Smooth muscle cell (in vitro differentiated cells): ENCODE results near the gene NFASC. TPM values are rescaled to one million over a fixed set of nuclear protein-coding genes. Genes with fewer than 3 reads are reported as not detected.

Experiments used
- DNase-seq: peaks from one replicate; lab custom pipeline; 2025; ENCODE audit not compliant: unreplicated experiment; lab: John Stamatoyannopoulos, UW
- H2AFZ ChIP-seq: fragments of 200-600 bp; sonication (generic); 2 replicates; pipeline ENCODE4 v1.6.0; 2016; ENCODE audit warnings: antibody characterized with exemption, low read depth, mild to moderate bottlenecking
- H3F3A ChIP-seq: fragments of 200-600 bp; sonication (generic); 2 replicates; pipeline ENCODE4 v1.6.0; 2017; ENCODE audit warnings: antibody characterized with exemption, low read depth
- H3K27ac ChIP-seq: fragments of 200-600 bp; sonication (generic); 2 replicates; pipeline ENCODE4 v1.5.1; 2016; ENCODE audit warnings: low read depth, mild to moderate bottlenecking
- H3K27me3 ChIP-seq: fragments of 200-600 bp; sonication (generic); 2 replicates; pipeline ENCODE4 v1.6.1; 2016; ENCODE audit warnings: low read depth, mild to moderate bottlenecking
- H3K36me3 ChIP-seq: fragments of 200-600 bp; sonication (generic); 2 replicates; pipeline ENCODE4 v1.5.1; 2016; ENCODE audit warnings: low read depth
- H3K4me1 ChIP-seq: fragments of 200-600 bp; sonication (generic); 2 replicates; pipeline ENCODE4 v1.5.1; 2016; ENCODE audit warnings: low read depth
- H3K4me2 ChIP-seq: fragments of 200-600 bp; sonication (generic); 2 replicates; pipeline ENCODE4 v1.6.0; 2016; ENCODE audit warnings: mild to moderate bottlenecking
- H3K4me3 ChIP-seq: fragments of 200-600 bp; sonication (generic); 2 replicates; pipeline ENCODE4 v1.5.1; 2016; ENCODE audit warnings: mild to moderate bottlenecking
- H3K79me2 ChIP-seq: fragments of 200-600 bp; sonication (generic); 2 replicates; pipeline ENCODE4 v1.6.0; 2016; ENCODE audit warnings: low read depth, mild to moderate bottlenecking
- H3K9ac ChIP-seq: fragments of 200-600 bp; sonication (generic); 2 replicates; pipeline ENCODE4 v1.6.0; 2016; ENCODE audit warnings: low read depth
- H3K9me3 ChIP-seq: fragments of 200-600 bp; sonication (generic); replicated peaks from 2 replicates; pipeline ENCODE4 v1.5.1; 2016; ENCODE audit warnings: low read depth
- H4K20me1 ChIP-seq: fragments of 200-600 bp; sonication (generic); 2 replicates; pipeline ENCODE4 v1.6.0; 2016; ENCODE audit warnings: low read depth
- WGBS: methylation state at CpG from one replicate; pipeline ENCODE4 v1.1.7; 2016; ENCODE audit warnings: low lambda C conversion rate; 5-methylcytosine and 5-hydroxymethylcytosine counted together
- polyA plus RNA-seq: library from polyadenylated mRNA; unstranded; fragments of >200 nt; fragmentation: Nextera tagmentation; extraction: Ambion mirVana; gene quantifications from 2 replicates; pipeline ENCODE4 v1.2.1, GENCODE V29; 2016
- total RNA-seq: library from RNA; depleted of rRNA; stranded (reverse); fragments of >200 nt; gene quantifications from 2 replicates; pipeline ENCODE4 v1.2.3, GENCODE V29; 2014
- TF ChIP-seq, protein P1 (sequence below): fragments of 200-600 bp; sonication (generic); IDR thresholded peaks from 2 replicates; pipeline ENCODE4 v1.5.1; 2017; ENCODE audit warnings: borderline replicate concordance, mild to moderate bottlenecking, antibody characterized with exemption; ENCODE audit not compliant: insufficient read depth, poor library complexity, severe bottlenecking

The NFASC gene
- total and polyA plus RNA-seq, 2 experiments from 2014 or later: 0.09 to 0.63 TPM

DNA sequence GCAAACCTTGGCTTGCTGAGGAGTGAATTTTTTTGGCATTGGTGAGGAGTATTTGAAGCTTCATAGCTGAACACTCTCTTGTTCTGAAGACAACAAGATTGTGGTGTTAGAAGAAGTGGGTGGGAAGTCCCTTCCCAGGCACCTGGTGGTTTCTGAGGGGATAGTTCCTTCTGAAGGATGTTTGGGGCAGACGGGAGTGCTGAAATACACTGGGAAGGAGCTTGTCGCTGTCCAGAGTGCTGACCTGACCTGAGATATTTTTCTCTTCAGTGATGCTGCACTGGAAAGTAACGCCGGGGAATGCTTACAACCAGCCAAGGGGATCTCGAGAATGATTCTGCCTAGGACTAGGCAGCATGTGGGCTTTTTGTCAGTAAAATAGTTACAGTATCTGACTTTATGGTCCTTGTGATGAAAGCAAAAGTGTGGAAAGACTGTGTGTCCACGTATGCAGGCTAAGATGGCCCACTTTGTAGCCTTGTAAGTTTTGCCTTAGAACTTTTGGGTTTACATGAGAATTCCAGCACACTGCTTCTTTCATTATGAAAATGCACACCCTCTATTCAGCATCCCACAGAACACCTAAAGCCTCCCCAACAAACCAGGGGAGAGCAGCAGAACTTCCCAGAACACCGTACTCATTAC is 33.1 kb upstream of the NFASC start:
- no peak overlapping the region for H3K4me2 ChIP-seq
- H3K9ac ChIP-seq: no peak overlapping the region
- peak; percentile 12 for DNase-seq
- no peaks in the 10 kb centered on the region for H3K9me3 ChIP-seq
- no peak overlapping the region for H3K4me3 ChIP-seq
- no peaks in the 10 kb centered on the region for H3K36me3 ChIP-seq
- H4K20me1 ChIP-seq: no peaks in the 10 kb centered on the region
- TF ChIP-seq, protein P1, sequence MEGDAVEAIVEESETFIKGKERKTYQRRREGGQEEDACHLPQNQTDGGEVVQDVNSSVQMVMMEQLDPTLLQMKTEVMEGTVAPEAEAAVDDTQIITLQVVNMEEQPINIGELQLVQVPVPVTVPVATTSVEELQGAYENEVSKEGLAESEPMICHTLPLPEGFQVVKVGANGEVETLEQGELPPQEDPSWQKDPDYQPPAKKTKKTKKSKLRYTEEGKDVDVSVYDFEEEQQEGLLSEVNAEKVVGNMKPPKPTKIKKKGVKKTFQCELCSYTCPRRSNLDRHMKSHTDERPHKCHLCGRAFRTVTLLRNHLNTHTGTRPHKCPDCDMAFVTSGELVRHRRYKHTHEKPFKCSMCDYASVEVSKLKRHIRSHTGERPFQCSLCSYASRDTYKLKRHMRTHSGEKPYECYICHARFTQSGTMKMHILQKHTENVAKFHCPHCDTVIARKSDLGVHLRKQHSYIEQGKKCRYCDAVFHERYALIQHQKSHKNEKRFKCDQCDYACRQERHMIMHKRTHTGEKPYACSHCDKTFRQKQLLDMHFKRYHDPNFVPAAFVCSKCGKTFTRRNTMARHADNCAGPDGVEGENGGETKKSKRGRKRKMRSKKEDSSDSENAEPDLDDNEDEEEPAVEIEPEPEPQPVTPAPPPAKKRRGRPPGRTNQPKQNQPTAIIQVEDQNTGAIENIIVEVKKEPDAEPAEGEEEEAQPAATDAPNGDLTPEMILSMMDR: no peak
- no peaks in the 10 kb centered on the region for H3F3A ChIP-seq
- peaks cover 7% of the 10 kb centered on the region for H3K4me1 ChIP-seq
- H2AFZ ChIP-seq: no peak overlapping the region
- peaks cover 13% of the 10 kb centered on the region for H3K27me3 ChIP-seq
- no peaks in the 10 kb centered on the region for H3K79me2 ChIP-seq
- H3K27ac ChIP-seq: no peak overlapping the region
- WGBS: 48% methylated on average over 7 of the region's 7 CpGs

DNA sequence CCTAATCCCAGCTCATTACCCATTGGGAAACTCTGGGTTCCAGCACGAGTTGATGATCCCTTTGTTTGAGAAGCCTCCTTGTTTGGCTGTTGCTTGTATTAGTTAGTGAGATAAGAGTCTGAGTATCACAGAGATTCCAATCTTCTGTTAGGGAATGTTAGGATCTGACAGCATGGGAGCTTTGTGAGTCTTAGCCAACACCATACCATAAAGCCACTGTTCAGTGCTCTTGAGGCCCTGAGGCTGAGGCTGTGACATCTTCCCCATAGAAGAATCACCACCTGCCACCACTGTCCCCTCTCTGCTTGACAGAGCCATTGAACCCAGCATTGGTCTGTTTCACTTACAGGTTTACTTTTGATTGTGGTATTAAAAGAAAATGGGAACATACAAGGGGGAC is 29.3 kb upstream of the NFASC start:
- Histone ChIP-seq H3K79me2 (no peaks in the 10 kb centered on the region), H3K27me3 (no peaks in the 10 kb centered on the region), H3K9ac (no peak overlapping the region), H2AFZ (no peak overlapping the region), H3K4me2 (no peak overlapping the region), H3K27ac (no peak overlapping the region), H3K4me1 (no peaks in the 10 kb centered on the region), H4K20me1 (no peaks in the 10 kb centered on the region), H3K36me3 (no peaks in the 10 kb centered on the region), H3F3A (no peaks in the 10 kb centered on the region), H3K9me3 (no peaks in the 10 kb centered on the region), H3K4me3 (no peak overlapping the region)
- DNase-seq: no peak
- TF ChIP-seq, protein P1: no peak
- WGBS: 63% methylated on average over 1 of the region's 1 CpG

DNA sequence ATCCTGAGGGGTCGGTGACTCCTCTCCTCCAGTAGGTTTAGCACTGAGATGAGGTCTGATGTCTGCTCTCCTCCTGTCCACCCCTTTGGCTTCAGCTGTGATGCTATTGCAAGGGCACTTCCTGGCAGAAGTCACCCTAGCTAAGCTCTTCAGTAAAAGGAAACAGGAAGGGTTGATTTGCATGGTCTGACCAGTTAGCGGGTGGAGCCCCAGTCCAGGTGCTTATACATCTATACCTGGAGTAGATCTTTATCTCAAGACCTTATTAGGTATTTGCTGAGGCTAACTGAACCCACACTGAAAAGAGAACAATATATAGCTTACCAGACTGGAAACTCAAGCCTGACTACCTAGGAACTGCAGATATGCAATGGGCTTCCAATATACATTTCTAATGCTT is 28.9 kb upstream of the NFASC start:
- no peaks in the 10 kb centered on the region for H3K9me3 ChIP-seq
- H4K20me1 ChIP-seq: no peaks in the 10 kb centered on the region
- H3F3A ChIP-seq: no peaks in the 10 kb centered on the region
- TF ChIP-seq, protein P1: no peak
- no peak overlapping the region for H3K4me2 ChIP-seq
- no peak overlapping the region for H3K4me3 ChIP-seq
- no peak overlapping the region for H2AFZ ChIP-seq
- no peaks in the 10 kb centered on the region for H3K79me2 ChIP-seq
- no peaks in the 10 kb centered on the region for H3K4me1 ChIP-seq
- 87% methylated on average over 2 of the region's 2 CpGs for WGBS
- H3K9ac ChIP-seq: no peak overlapping the region
- no peak for DNase-seq
- H3K36me3 ChIP-seq: no peaks in the 10 kb centered on the region
- H3K27ac ChIP-seq: no peak overlapping the region
- no peaks in the 10 kb centered on the region for H3K27me3 ChIP-seq

DNA sequence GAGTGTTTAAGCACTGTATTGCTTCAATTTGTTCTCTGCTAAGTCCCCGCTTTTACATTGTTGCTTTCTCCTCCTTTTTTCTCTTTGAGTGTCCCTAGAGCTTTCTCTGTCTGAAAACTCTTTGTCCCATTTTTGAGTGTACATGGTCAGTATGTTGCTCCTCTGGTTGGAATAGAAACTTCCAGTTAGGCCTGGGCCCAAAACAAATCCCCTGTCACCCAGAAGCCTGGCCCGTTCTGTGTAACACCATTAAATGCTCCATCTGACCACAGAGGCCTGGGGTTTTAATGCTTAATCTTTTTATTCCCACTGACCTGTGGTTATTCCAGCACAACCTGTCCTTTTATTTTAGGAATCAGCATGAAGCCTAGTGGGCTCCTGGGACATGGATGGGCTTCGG is 28.3 kb upstream of the NFASC start:
- Histone ChIP-seq H3F3A (no peaks in the 10 kb centered on the region), H3K4me2 (no peak overlapping the region), H3K36me3 (no peaks in the 10 kb centered on the region), H3K9ac (no peak overlapping the region), H3K9me3 (no peaks in the 10 kb centered on the region), H3K4me1 (no peaks in the 10 kb centered on the region), H3K4me3 (no peak overlapping the region), H3K79me2 (no peaks in the 10 kb centered on the region), H3K27ac (no peak overlapping the region), H2AFZ (no peak overlapping the region), H3K27me3 (no peaks in the 10 kb centered on the region), H4K20me1 (no peaks in the 10 kb centered on the region)
- DNase-seq: no peak
- TF ChIP-seq, protein P1: no peak
- WGBS: 90% methylated on average over 3 of the region's 3 CpGs
